Rectal smooth muscle tissue (tissue), 1 donor: Measurements from ENCODE around the gene NUP58.
"Not testable (repeated sequence)": the region's sequence is repeated elsewhere in the genome, so short reads cannot be mapped to it uniquely, and the experiment has no call there.

Experiments
- H3K27ac ChIP-seq: one replicate; pipeline ENCODE4 v1.7.0; 2013; ENCODE audit warnings: low read depth, low read length, inconsistent platforms
- H3K27me3 ChIP-seq: one replicate; pipeline ENCODE4 v1.7.0; 2013; ENCODE audit warnings: low read length; ENCODE audit not compliant: control insufficient read depth, insufficient read depth
- H3K36me3 ChIP-seq: one replicate; pipeline ENCODE4 v1.7.0; 2013; ENCODE audit warnings: low read length; ENCODE audit not compliant: control insufficient read depth, insufficient read depth
- H3K4me1 ChIP-seq: one replicate; pipeline ENCODE4 v1.7.0; 2013; ENCODE audit warnings: low read length; ENCODE audit not compliant: control insufficient read depth, insufficient read depth
- H3K4me3 ChIP-seq: one replicate; pipeline ENCODE4 v1.7.0; 2013; ENCODE audit warnings: low read length
- H3K9ac ChIP-seq: one replicate; pipeline ENCODE4 v1.7.0; 2013; ENCODE audit warnings: low read length

Gene NUP58

GRCh38 chr13:25286308-25286968 lies 15.0 kb upstream of the NUP58 start:
- Histone ChIP-seq H3K4me3 (peak overlapping the region; percentile 94), H3K27me3 (no peaks in the 10 kb centered on the region), H3K36me3 (no peaks in the 10 kb centered on the region), H3K4me1 (peaks cover 3% of the 10 kb centered on the region), H3K27ac (peak overlapping the region; percentile 82), H3K9ac (peak overlapping the region; percentile 77)

GRCh38 chr13:25286969-25287961 lies 14.2 kb upstream of the NUP58 start, which contains the start of gene MTMR6:
TSS of gene MTMR6 (minus strand) at chr13:25287488. CDS start at chr13:25287247, 241 bp downstream.
- H3K4me3 ChIP-seq: peak within 1 kb of the TSS; percentile 94
- peak within 1 kb of the TSS; percentile 82 for H3K27ac ChIP-seq
- peak within 1 kb of the TSS; percentile 77 for H3K9ac ChIP-seq
- peaks cover 3% of the 10 kb centered on the region for H3K4me1 ChIP-seq
- no peaks in the 10 kb centered on the region for H3K36me3 ChIP-seq
- H3K27me3 ChIP-seq: no peaks in the 10 kb centered on the region

GRCh38 chr13:25288966-25289365 lies 12.5 kb upstream of the NUP58 start:
- no peak overlapping the region for H3K9ac ChIP-seq
- no peaks in the 10 kb centered on the region for H3K27me3 ChIP-seq
- H3K27ac ChIP-seq: no peak overlapping the region
- no peaks in the 10 kb centered on the region for H3K36me3 ChIP-seq
- no peak overlapping the region for H3K4me3 ChIP-seq
- peaks cover 3% of the 10 kb centered on the region for H3K4me1 ChIP-seq

GRCh38 chr13:25291691-25292090 lies 9.7 kb upstream of the NUP58 start:
- no peaks in the 10 kb centered on the region for H3K4me1 ChIP-seq
- no peaks in the 10 kb centered on the region for H3K36me3 ChIP-seq
- no peak overlapping the region for H3K4me3 ChIP-seq
- no peak overlapping the region for H3K27ac ChIP-seq
- no peak overlapping the region for H3K9ac ChIP-seq
- H3K27me3 ChIP-seq: no peaks in the 10 kb centered on the region

GRCh38 chr13:25292301-25292700 lies 9.1 kb upstream of the NUP58 start:
- Histone ChIP-seq H3K9ac (no peak overlapping the region), H3K4me1 (no peaks in the 10 kb centered on the region), H3K27ac (no peak overlapping the region), H3K36me3 (no peaks in the 10 kb centered on the region), H3K4me3 (no peak overlapping the region), H3K27me3 (no peaks in the 10 kb centered on the region)

- H3K4me1 ChIP-seq: no peaks in the 10 kb centered on the region
- no peaks in the 10 kb centered on the region for H3K36me3 ChIP-seq
- no peak overlapping the region for H3K27ac ChIP-seq
- H3K4me3 ChIP-seq: no peak overlapping the region
- H3K27me3 ChIP-seq: no peaks in the 10 kb centered on the region
- no peak overlapping the region for H3K9ac ChIP-seq
These were observed 6.2 kb upstream of the NUP58 start for GRCh38 chr13:25295228-25295627.

- no peak overlapping the region for H3K9ac ChIP-seq
- no peak overlapping the region for H3K4me3 ChIP-seq
- H3K27ac ChIP-seq: no peak overlapping the region
- no peaks in the 10 kb centered on the region for H3K27me3 ChIP-seq
- H3K36me3 ChIP-seq: no peaks in the 10 kb centered on the region
- no peaks in the 10 kb centered on the region for H3K4me1 ChIP-seq
These were observed 5.7 kb upstream of the NUP58 start for GRCh38 chr13:25295701-25296100.

GRCh38 chr13:25300861-25301346 lies 521 bp upstream of the NUP58 start:
- Histone ChIP-seq H3K27ac (peak overlapping the region; percentile 86), H3K4me3 (peak overlapping the region; percentile 90), H3K9ac (no peak overlapping the region), H3K27me3 (no peaks in the 10 kb centered on the region), H3K36me3 (no peaks in the 10 kb centered on the region), H3K4me1 (peaks cover 7% of the 10 kb centered on the region)

GRCh38 chr13:25302121-25302520 lies 696 bp downstream of the NUP58 start:
- H3K4me1 ChIP-seq: peaks cover 7% of the 10 kb centered on the region
- no peaks in the 10 kb centered on the region for H3K27me3 ChIP-seq
- H3K27ac ChIP-seq: peak overlapping the region; percentile 86
- peak overlapping the region; percentile 61 for H3K9ac ChIP-seq
- H3K36me3 ChIP-seq: no peaks in the 10 kb centered on the region
- H3K4me3 ChIP-seq: peak overlapping the region; percentile 90

GRCh38 chr13:25306671-25307464 lies 5.4 kb downstream of the NUP58 start:
- Histone ChIP-seq H3K4me1 (peaks cover 7% of the 10 kb centered on the region), H3K27ac (no peak overlapping the region), H3K27me3 (no peaks in the 10 kb centered on the region), H3K36me3 (peaks cover 5% of the 10 kb centered on the region), H3K4me3 (no peak overlapping the region), H3K9ac (no peak overlapping the region)

GRCh38 chr13:25310891-25311290 lies 9.5 kb downstream of the NUP58 start:
- Histone ChIP-seq H3K9ac (no peak overlapping the region), H3K4me1 (no peaks in the 10 kb centered on the region), H3K4me3 (no peak overlapping the region), H3K27ac (no peak overlapping the region), H3K27me3 (no peaks in the 10 kb centered on the region), H3K36me3 (peaks cover 11% of the 10 kb centered on the region)

- H3K4me1 ChIP-seq, H3K4me3 ChIP-seq, H3K9ac ChIP-seq, H3K27ac ChIP-seq, H3K27me3 ChIP-seq: not testable (repeated sequence)
- peaks cover 11% of the 10 kb centered on the region for H3K36me3 ChIP-seq
These were observed 17.5 kb downstream of the NUP58 start for GRCh38 chr13:25318946-25319345.
